Panc1 (cell line): ENCODE results near the gene LRGUK. TPM values are rescaled to one million over a fixed set of nuclear protein-coding genes. Genes with fewer than 3 reads are reported as not detected.

ENCODE experiments used
- ATAC-seq: fragments of 200-7000 bp; cut with Tn5 transposase; 2 replicates; pipeline ENCODE4 v1.9.1; 2020; ENCODE audit warnings: mild to moderate bottlenecking, moderate library complexity
- BruUV-seq: library from RNA; stranded (reverse); fragments of 400-500 nt; replicated peaks from 2 replicates; lab custom pipeline; 2021; lab: Mats Ljungman, UMichigan
- CTCF ChIA-PET: fragments of 300-600 bp; sonication (Branson Sonifier 250); formaldehyde crosslinking; loops from one replicate; lab custom pipeline; 2022; ENCODE audit warnings: antibody characterized with exemption; lab: Charles Lee
- POLR2A ChIA-PET: fragments of 300-600 bp; sonication (Branson Sonifier 250); formaldehyde crosslinking; loops from one replicate; lab custom pipeline; 2022; ENCODE audit warnings: antibody characterized with exemption; lab: Charles Lee
- DNase-seq: peaks from one replicate; pipeline ENCODE4 v3.0.0-alpha.2; 2010; ENCODE audit warnings: low read depth, low spot score
- H3K27ac ChIP-seq: 2 replicates; pipeline ENCODE4 v1.5.1; 2011; ENCODE audit warnings: mild to moderate bottlenecking, low read length, inconsistent platforms
- H3K27me3 ChIP-seq: fragments of 200-500 bp; sonication (Bioruptor generic); 2 replicates; pipeline ENCODE4 v1.6.0; 2014; ENCODE audit warnings: low read length, inconsistent platforms; ENCODE audit not compliant: control insufficient read depth, insufficient read depth
- H3K36me3 ChIP-seq: fragments of 200-500 bp; sonication (Bioruptor generic); 2 replicates; pipeline ENCODE4 v1.5.1; 2014; ENCODE audit warnings: inconsistent platforms, mild to moderate bottlenecking, low read length, moderate library complexity; ENCODE audit not compliant: control insufficient read depth, insufficient read depth
- H3K4me1 ChIP-seq: 2 replicates; pipeline ENCODE4 v1.5.1; 2011; ENCODE audit warnings: inconsistent platforms, mild to moderate bottlenecking, low read length, moderate library complexity; ENCODE audit not compliant: control insufficient read depth, insufficient read depth
- H3K4me3 ChIP-seq, 2 experiments: 2 replicates each; pipeline ENCODE4 v1.5.1; 2011 to 2012; ENCODE audit warnings: low read depth in 2 of 2, low read length in 2 of 2, mild to moderate bottlenecking in 2 of 2, inconsistent platforms in 1 of 2, moderate library complexity in 1 of 2
- H3K9me3 ChIP-seq: fragments of 200-500 bp; sonication (Bioruptor generic); 2 replicates; pipeline ENCODE4 v1.5.1; 2014; ENCODE audit warnings: low read depth, mild to moderate bottlenecking, inconsistent platforms, low read length, moderate library complexity; ENCODE audit not compliant: control insufficient read depth, insufficient read depth
- CTCF ChIP-seq: fragments of 450-650 bp; IDR thresholded peaks from 2 replicates; pipeline ENCODE4 v1.5.1; 2017; ENCODE audit warnings: mild to moderate bottlenecking
- POLR2AphosphoS5 ChIP-seq: IDR thresholded peaks from 2 replicates; pipeline ENCODE4 v1.6.1; 2012; ENCODE audit warnings: mild to moderate bottlenecking, low read depth, low read length, moderate library complexity
- SIN3A ChIP-seq: IDR thresholded peaks from 2 replicates; pipeline ENCODE4 v1.6.1; 2012; ENCODE audit warnings: low read depth, mild to moderate bottlenecking, low read length, moderate library complexity, borderline replicate concordance; ENCODE audit not compliant: insufficient read depth
- TCF7L2 ChIP-seq: IDR thresholded peaks from 2 replicates; pipeline ENCODE4 v1.6.1; 2011; ENCODE audit warnings: mild to moderate bottlenecking, low read depth, low read length, inconsistent platforms
- in situ Hi-C: cut with HindIII; loops from 2 replicates; pipeline ENCODE4 v1.10.0; 2016; ENCODE audit warnings: low sequenced_read_pairs, low pct_unique_long_range_greater_than_20kb
- intact Hi-C: fragments of 100-400 bp; cut with micrococcal nuclease; formaldehyde crosslinking; loops from one replicate; pipeline ENCODE4 v1.10.0; 2022; ENCODE audit not compliant: unreplicated experiment
- total RNA-seq: library from RNA; stranded (reverse); gene quantifications from one replicate; pipeline ENCODE4 v1.2.1, GENCODE V29; 2021; ENCODE audit not compliant: unreplicated experiment
- TF ChIP-seq, protein P1 (sequence below), 2 experiments: IDR thresholded peaks; 2 replicates each; pipeline ENCODE4 v1.6.1; 2011 to 2012; ENCODE audit warnings: low read depth in 2 of 2, control low read depth in 1 of 2, low read length in 1 of 2, mild to moderate bottlenecking in 1 of 2, moderate library complexity in 1 of 2; ENCODE audit not compliant: insufficient read depth in 1 of 2

The LRGUK gene
- total RNA-seq, 1 experiment from 2014 or later, result 0.23 TPM

- TF ChIP-seq, protein P1, sequence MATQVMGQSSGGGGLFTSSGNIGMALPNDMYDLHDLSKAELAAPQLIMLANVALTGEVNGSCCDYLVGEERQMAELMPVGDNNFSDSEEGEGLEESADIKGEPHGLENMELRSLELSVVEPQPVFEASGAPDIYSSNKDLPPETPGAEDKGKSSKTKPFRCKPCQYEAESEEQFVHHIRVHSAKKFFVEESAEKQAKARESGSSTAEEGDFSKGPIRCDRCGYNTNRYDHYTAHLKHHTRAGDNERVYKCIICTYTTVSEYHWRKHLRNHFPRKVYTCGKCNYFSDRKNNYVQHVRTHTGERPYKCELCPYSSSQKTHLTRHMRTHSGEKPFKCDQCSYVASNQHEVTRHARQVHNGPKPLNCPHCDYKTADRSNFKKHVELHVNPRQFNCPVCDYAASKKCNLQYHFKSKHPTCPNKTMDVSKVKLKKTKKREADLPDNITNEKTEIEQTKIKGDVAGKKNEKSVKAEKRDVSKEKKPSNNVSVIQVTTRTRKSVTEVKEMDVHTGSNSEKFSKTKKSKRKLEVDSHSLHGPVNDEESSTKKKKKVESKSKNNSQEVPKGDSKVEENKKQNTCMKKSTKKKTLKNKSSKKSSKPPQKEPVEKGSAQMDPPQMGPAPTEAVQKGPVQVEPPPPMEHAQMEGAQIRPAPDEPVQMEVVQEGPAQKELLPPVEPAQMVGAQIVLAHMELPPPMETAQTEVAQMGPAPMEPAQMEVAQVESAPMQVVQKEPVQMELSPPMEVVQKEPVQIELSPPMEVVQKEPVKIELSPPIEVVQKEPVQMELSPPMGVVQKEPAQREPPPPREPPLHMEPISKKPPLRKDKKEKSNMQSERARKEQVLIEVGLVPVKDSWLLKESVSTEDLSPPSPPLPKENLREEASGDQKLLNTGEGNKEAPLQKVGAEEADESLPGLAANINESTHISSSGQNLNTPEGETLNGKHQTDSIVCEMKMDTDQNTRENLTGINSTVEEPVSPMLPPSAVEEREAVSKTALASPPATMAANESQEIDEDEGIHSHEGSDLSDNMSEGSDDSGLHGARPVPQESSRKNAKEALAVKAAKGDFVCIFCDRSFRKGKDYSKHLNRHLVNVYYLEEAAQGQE (IDR thresholded peaks at IDR 0.05; ENCODE audit: insufficient read depth in 1 of 2, low read depth in 2 of 2, low read length in 1 of 2), result no peak
- TF ChIP-seq POLR2AphosphoS5 (no peak), TCF7L2 (no peak)
- CTCF ChIA-PET, result no interaction called here
- Histone ChIP-seq H3K27ac (no peak overlapping the region), H3K4me1 (no peaks in the 10 kb centered on the region), H3K27me3 (no peaks in the 10 kb centered on the region), H3K4me3 (no peak overlapping the region), H3K36me3 (no peaks in the 10 kb centered on the region), H3K9me3 (no peaks in the 10 kb centered on the region)
- DNase-seq, result no peak
- intact Hi-C loops, result no loop called here
- ATAC-seq, result no peak
- BruUV-seq, result no TSS peak
- in situ Hi-C loops, result no loop called here
- POLR2A ChIA-PET, result no interaction called here
These were observed 135.2 kb downstream of the LRGUK start for GRCh38 chr7:134262322-134262721.

GRCh38 chr7:134276951-134277350 lies 149.8 kb downstream of the LRGUK start:
- TF ChIP-seq, protein P1 (IDR thresholded peaks at IDR 0.05; ENCODE audit: insufficient read depth in 1 of 2, low read depth in 2 of 2, low read length in 1 of 2), result no peak
- TF ChIP-seq SIN3A (no peak), CTCF (no peak), POLR2AphosphoS5 (no peak)
- BruUV-seq, result no TSS peak
- intact Hi-C loops, result no loop called here
- H3K36me3 ChIP-seq, result no peaks in the 10 kb centered on the region
- ATAC-seq (no peak), DNase-seq (no peak)
- H3K9me3 ChIP-seq, result no peaks in the 10 kb centered on the region
- no peak overlapping the region for H3K4me3 ChIP-seq
- POLR2A ChIA-PET, result no interaction called here
- in situ Hi-C loops, result no loop called here
- CTCF ChIA-PET, result no interaction called here
- no peaks in the 10 kb centered on the region for H3K4me1 ChIP-seq
- no peak overlapping the region for H3K27ac ChIP-seq
- peaks cover 2% of the 10 kb centered on the region for H3K27me3 ChIP-seq
